CD4-positive, alpha-beta T cell (primary cell): ENCODE data around the gene AXIN2. TPM values are rescaled to one million over a fixed set of nuclear protein-coding genes. Genes with fewer than 3 reads are reported as not detected.

Experiments used
- ATAC-seq: fragments of 200-7000 bp; cut with Tn5 transposase; one replicate; pipeline ENCODE4 v1.10.0; 2022; ENCODE audit warnings: mild to moderate bottlenecking; ENCODE audit not compliant: poor library complexity
- CTCF ChIA-PET: fragments of 350-600 bp; sonication (Branson Sonifier 250); formaldehyde crosslinking; loops from one replicate; lab custom pipeline; 2021; ENCODE audit warnings: antibody characterized with exemption, inconsistent platforms; lab: Charles Lee
- POLR2A ChIA-PET: fragments of 350-600 bp; sonication (Branson Sonifier 250); formaldehyde crosslinking; loops from one replicate; lab custom pipeline; 2021; ENCODE audit warnings: antibody characterized with exemption, inconsistent platforms; lab: Charles Lee
- DNase-seq, 14 experiments: peaks; one replicate each; pipeline ENCODE4 v3.0.0-alpha.2; 2013 to 2020; ENCODE audit warnings: mixed read lengths in 2 of 14
- H3K27ac ChIP-seq, 2 donors: one replicate each; pipeline versions ENCODE4 v1.5.1 to v1.7.0; 2013; ENCODE audit warnings: low read length in 2 of 2, low read depth in 1 of 2, mild to moderate bottlenecking in 1 of 2
- H3K27me3 ChIP-seq, 2 experiments: 1 replicate in 1 of 2; 2 replicates in 1 of 2; pipeline versions ENCODE4 v1.6.1 to v1.7.0; 2013; ENCODE audit warnings: low read length in 2 of 2, control low read depth in 1 of 2, mild to moderate bottlenecking in 1 of 2, moderate library complexity in 1 of 2; ENCODE audit not compliant: insufficient read depth in 2 of 2, control insufficient read depth in 1 of 2
- H3K36me3 ChIP-seq: one replicate; pipeline ENCODE4 v1.6.1; 2013; ENCODE audit warnings: low read length, control low read depth; ENCODE audit not compliant: insufficient read depth
- H3K4me1 ChIP-seq: one replicate; pipeline ENCODE4 v1.6.1; 2013; ENCODE audit warnings: low read length, control low read depth; ENCODE audit not compliant: insufficient read depth
- H3K4me3 ChIP-seq: one replicate; pipeline ENCODE4 v1.5.1; 2013; ENCODE audit warnings: mild to moderate bottlenecking, low read length, moderate library complexity
- H3K9me3 ChIP-seq, 2 experiments: 1 replicate in 1 of 2; 2 replicates in 1 of 2; pipeline versions ENCODE4 v1.6.1 to v1.7.0; 2013; ENCODE audit warnings: low read length in 2 of 2, mild to moderate bottlenecking in 2 of 2, control low read depth in 1 of 2, moderate library complexity in 1 of 2; ENCODE audit not compliant: control insufficient read depth in 1 of 2, insufficient read depth in 1 of 2
- H3K27ac Mint-ChIP-seq: one replicate; pipeline ENCODE4 v1.8.0; 2020; ENCODE audit warnings: mixed read lengths
- H3K27me3 Mint-ChIP-seq: one replicate; pipeline ENCODE4 v1.8.0; 2021; ENCODE audit warnings: mixed read lengths
- H3K36me3 Mint-ChIP-seq: one replicate; pipeline ENCODE4 v1.8.0; 2021; ENCODE audit warnings: low read depth, mixed read lengths
- H3K4me1 Mint-ChIP-seq: one replicate; pipeline ENCODE4 v1.8.0; 2021; ENCODE audit warnings: low read depth, mixed read lengths
- H3K4me3 Mint-ChIP-seq: one replicate; pipeline ENCODE4 v1.8.0; 2020; ENCODE audit warnings: mild to moderate bottlenecking, mixed read lengths
- H3K9me3 Mint-ChIP-seq: one replicate; pipeline ENCODE4 v1.8.0; 2020; ENCODE audit warnings: mixed read lengths
- intact Hi-C, 2 experiments: fragments of 100-400 bp; cut with DNase I in 1 of 2; cut with micrococcal nuclease in 1 of 2; formaldehyde crosslinking; loops; one replicate each; pipeline versions ENCODE4 v1.15.1 to v1.9.0; 2023 to 2025; cut with DNase I, micrococcal nuclease
- total RNA-seq, 174 experiments: library from RNA in 2 of 174; stranded (reverse) in 2 of 174; gene quantifications; one replicate each; pipeline ENCODE4 v1.2.3 and lab custom pipeline; 2021 to 2026
- TF ChIP-seq, protein P1 (sequence below): fragments of 200-600 bp; IDR thresholded peaks from one replicate; pipeline ENCODE4 v1.8.0; 2022; ENCODE audit warnings: antibody characterized with exemption, mild to moderate bottlenecking

The AXIN2 gene
- total RNA-seq, 2 experiments from 2014 or later, result 47.9 to 49.8 TPM

DNA sequence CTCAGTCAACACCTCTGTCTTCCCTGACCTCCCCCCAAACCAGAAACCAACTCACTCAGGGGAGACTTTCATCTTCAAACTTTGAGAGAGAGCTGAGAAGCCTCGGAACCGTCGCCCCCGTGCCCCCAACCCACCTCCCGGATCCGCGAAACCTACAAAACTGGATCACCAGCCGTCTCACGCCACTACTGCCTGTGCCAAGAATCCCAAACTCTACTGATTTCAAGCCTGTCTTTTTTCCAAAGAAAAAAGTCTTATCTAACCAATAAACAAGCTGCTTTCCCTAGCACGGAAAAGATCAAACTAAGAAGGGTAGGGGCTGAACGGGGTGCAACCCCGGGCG, 2.0 kb downstream of the AXIN2 start:
- no peaks in the 10 kb centered on the region for H3K9me3 Mint-ChIP-seq
- Histone ChIP-seq H3K9me3 (no peaks in the 10 kb centered on the region), H3K36me3 (no peaks in the 10 kb centered on the region), H3K4me3 (peak overlapping the region; percentile 66), H3K27me3 (no peaks in the 10 kb centered on the region), H3K4me1 (peaks cover 21% of the 10 kb centered on the region), H3K27ac (peak overlapping the region in 1 of 2 donors; percentile 67)
- H3K36me3 Mint-ChIP-seq, result peaks cover 11% of the 10 kb centered on the region
- peaks cover 33% of the 10 kb centered on the region for H3K4me1 Mint-ChIP-seq
- no peak overlapping the region for H3K27ac Mint-ChIP-seq
- H3K27me3 Mint-ChIP-seq, result no peaks in the 10 kb centered on the region
- ChIA-PET CTCF (interaction anchor here (0.6 kb wide), 1 partner anchor 219 kb away, joined by 3 read pairs; no protein-coding TSS in a partner anchor), POLR2A (interaction anchor here (0.7 to 2.0 kb wide), 8 partner anchors 20 to 234 kb away, joined by 3 to 19 read pairs (median 3); no protein-coding TSS in a partner anchor)
- TF ChIP-seq, protein P1, sequence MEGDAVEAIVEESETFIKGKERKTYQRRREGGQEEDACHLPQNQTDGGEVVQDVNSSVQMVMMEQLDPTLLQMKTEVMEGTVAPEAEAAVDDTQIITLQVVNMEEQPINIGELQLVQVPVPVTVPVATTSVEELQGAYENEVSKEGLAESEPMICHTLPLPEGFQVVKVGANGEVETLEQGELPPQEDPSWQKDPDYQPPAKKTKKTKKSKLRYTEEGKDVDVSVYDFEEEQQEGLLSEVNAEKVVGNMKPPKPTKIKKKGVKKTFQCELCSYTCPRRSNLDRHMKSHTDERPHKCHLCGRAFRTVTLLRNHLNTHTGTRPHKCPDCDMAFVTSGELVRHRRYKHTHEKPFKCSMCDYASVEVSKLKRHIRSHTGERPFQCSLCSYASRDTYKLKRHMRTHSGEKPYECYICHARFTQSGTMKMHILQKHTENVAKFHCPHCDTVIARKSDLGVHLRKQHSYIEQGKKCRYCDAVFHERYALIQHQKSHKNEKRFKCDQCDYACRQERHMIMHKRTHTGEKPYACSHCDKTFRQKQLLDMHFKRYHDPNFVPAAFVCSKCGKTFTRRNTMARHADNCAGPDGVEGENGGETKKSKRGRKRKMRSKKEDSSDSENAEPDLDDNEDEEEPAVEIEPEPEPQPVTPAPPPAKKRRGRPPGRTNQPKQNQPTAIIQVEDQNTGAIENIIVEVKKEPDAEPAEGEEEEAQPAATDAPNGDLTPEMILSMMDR, result no peak
- DNase-seq, result peak in 1 of 14 experiments; percentile 17
- intact Hi-C loops, result loop anchor here (2.0 to 10.0 kb wide), 2 partner anchors 37 to 195 kb away; no protein-coding TSS in a partner anchor
- no peak overlapping the region for H3K4me3 Mint-ChIP-seq
- no peak for ATAC-seq

DNA sequence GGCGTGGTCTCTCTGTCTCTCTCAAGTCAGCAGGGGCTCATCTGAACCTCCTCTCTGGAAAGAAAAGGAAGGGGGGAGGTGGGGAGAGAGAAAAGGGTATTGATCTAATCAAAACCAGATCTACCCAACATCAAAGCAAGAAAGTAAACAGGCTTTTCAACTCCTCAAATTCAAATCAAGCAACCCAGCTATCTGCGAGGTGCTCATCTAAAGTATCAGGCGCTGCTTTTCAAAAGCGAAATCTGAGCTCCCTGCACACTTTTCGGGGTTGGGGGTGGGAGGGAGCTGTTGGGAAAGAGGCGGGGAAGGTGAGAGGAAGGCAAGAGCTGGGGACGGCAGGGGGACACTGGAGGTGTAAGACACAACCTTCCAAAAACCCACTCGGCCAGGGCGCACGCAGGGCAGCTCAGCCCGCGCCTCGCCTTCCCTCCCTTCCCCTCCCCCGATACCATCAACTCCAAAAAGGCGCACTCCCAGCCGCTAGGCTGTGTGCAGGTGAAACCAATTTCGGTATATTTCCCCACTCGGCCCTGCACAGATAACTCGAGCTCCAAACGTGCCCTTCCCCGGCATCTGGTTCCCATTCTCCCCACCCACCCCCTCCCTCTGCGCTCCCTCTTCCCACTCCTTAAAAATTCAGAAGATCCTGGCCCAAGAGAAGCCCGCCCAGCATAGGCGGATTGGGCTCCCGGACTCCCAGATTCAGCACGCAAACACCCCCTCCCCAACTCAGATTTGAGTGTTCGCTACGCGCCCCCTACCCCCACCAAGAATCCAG, 2.6 kb downstream of the AXIN2 start:
- no peak overlapping the region for H3K27ac Mint-ChIP-seq
- no peaks in the 10 kb centered on the region for H3K36me3 ChIP-seq
- H3K4me3 ChIP-seq, result peak overlapping the region; percentile 66
- TF ChIP-seq, protein P1, result no peak
- ChIA-PET CTCF (interaction anchor here (0.6 kb wide), 1 partner anchor 218 kb away, joined by 3 read pairs; no protein-coding TSS in a partner anchor), POLR2A (interaction anchor here (0.7 to 3.2 kb wide), 11 partner anchors 15 to 235 kb away, joined by 3 to 19 read pairs (median 3); no protein-coding TSS in a partner anchor)
- H3K27ac ChIP-seq, result no peak overlapping the region
- no peaks in the 10 kb centered on the region for H3K27me3 ChIP-seq
- intact Hi-C loops, result loop anchor here (2.0 to 10.0 kb wide), 2 partner anchors 36 to 196 kb away; no protein-coding TSS in a partner anchor
- no peaks in the 10 kb centered on the region for H3K9me3 ChIP-seq
- DNase-seq (peak in 5 of 14 experiments; percentile 7 to 47 (median 27)), ATAC-seq (no peak)
- H3K36me3 Mint-ChIP-seq, result peaks cover 16% of the 10 kb centered on the region
- H3K27me3 Mint-ChIP-seq, result no peaks in the 10 kb centered on the region
- H3K4me1 Mint-ChIP-seq, result peaks cover 27% of the 10 kb centered on the region
- no peak overlapping the region for H3K4me3 Mint-ChIP-seq
- H3K4me1 ChIP-seq, result peaks cover 16% of the 10 kb centered on the region
- no peaks in the 10 kb centered on the region for H3K9me3 Mint-ChIP-seq

DNA sequence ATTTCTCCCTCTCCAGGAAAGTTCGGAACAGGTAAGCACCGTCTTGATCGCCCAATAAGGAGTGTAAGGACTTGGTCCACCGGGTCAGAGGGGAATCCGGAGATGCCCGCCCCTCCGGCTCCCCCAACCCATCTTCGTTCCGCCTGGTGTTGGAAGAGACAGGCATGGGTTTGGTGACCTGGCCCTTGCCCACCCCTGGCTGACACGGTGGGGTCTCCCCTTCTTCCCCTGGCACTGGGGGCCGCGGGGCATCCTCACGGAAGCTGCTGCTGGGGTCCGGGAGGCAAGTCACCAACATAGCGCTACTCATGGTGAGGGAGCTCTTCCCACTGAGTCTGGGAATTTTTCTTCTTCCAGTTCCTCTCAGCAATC, 3.2 kb downstream of the AXIN2 start:
- no peak overlapping the region for H3K4me3 Mint-ChIP-seq
- DNase-seq, result no peak
- Histone ChIP-seq H3K27me3 (no peaks in the 10 kb centered on the region), H3K4me3 (peak overlapping the region; percentile 66), H3K4me1 (peaks cover 10% of the 10 kb centered on the region), H3K27ac (no peak overlapping the region), H3K36me3 (no peaks in the 10 kb centered on the region), H3K9me3 (no peaks in the 10 kb centered on the region)
- no peak overlapping the region for H3K27ac Mint-ChIP-seq
- ChIA-PET POLR2A (interaction anchor here (0.6 to 3.2 kb wide), 7 partner anchors 15 to 773 kb away, joined by 3 to 19 read pairs (median 3); no protein-coding TSS in a partner anchor), CTCF (no interaction called here)
- peaks cover 21% of the 10 kb centered on the region for H3K4me1 Mint-ChIP-seq
- no peak for ATAC-seq
- intact Hi-C loops, result loop anchor here (2.0 to 10.0 kb wide), 2 partner anchors 35 to 197 kb away; no protein-coding TSS in a partner anchor
- H3K9me3 Mint-ChIP-seq, result no peaks in the 10 kb centered on the region
- TF ChIP-seq, protein P1, result no peak
- H3K36me3 Mint-ChIP-seq, result peaks cover 22% of the 10 kb centered on the region
- no peaks in the 10 kb centered on the region for H3K27me3 Mint-ChIP-seq
